Left renal pelvis (tissue), 4 donors: ENCODE results near the gene FSTL4. TPM values are rescaled to one million over a fixed set of nuclear protein-coding genes. Genes with fewer than 3 reads are reported as not detected.

ENCODE experiments used
- DNase-seq, 4 donors: peaks; one replicate each; pipeline ENCODE4 v3.0.0-alpha.2; 2013; ENCODE audit warnings: low read depth in 4 of 4, low spot score in 3 of 4
- polyA plus RNA-seq, 4 donors: library from polyadenylated mRNA; unstranded; fragments of 120-200 nt; gene quantifications; one replicate each; pipeline ENCODE4 v1.2.1, GENCODE V29; 2013; ENCODE audit not compliant: insufficient read length in 4 of 4

The FSTL4 gene
- polyA plus RNA-seq, 4 donors, result 0.67 to 1.2 (median 0.79) TPM; not detected in 1

- DNase-seq, result no peak
Observed at GRCh38 chr5:133253671-133254070, 358.7 kb downstream of the FSTL4 start.

GRCh38 chr5:133253070-133253469, 359.3 kb downstream of the FSTL4 start:
- DNase-seq, result no peak

GRCh38 chr5:133252133-133252480, 360.2 kb downstream of the FSTL4 start:
- no peak for DNase-seq

GRCh38 chr5:133251296-133252132, 360.8 kb downstream of the FSTL4 start:
- no peak for DNase-seq

- no peak for DNase-seq
Observed at GRCh38 chr5:133250527-133250926, 361.8 kb downstream of the FSTL4 start.

GRCh38 chr5:133249593-133249992, 362.7 kb downstream of the FSTL4 start:
- no peak for DNase-seq

GRCh38 chr5:133247881-133248624, 364.3 kb downstream of the FSTL4 start:
- no peak for DNase-seq

- no peak for DNase-seq
Observed at GRCh38 chr5:133247151-133247709, 365.1 kb downstream of the FSTL4 start.

- no peak for DNase-seq
Observed at GRCh38 chr5:133246376-133247150, 365.8 kb downstream of the FSTL4 start.

GRCh38 chr5:133246053-133246370, 366.3 kb downstream of the FSTL4 start:
- no peak for DNase-seq

- DNase-seq, result no peak
Observed at GRCh38 chr5:133245191-133246052, 366.9 kb downstream of the FSTL4 start.

- DNase-seq, result no peak
Observed at GRCh38 chr5:133244242-133244641, 368.1 kb downstream of the FSTL4 start.

- no peak for DNase-seq
Observed at GRCh38 chr5:133243196-133243595, 369.1 kb downstream of the FSTL4 start.

GRCh38 chr5:133242221-133242835, 370.0 kb downstream of the FSTL4 start:
- DNase-seq, result no peak

- DNase-seq, result no peak
Observed at GRCh38 chr5:133241179-133242092, 370.9 kb downstream of the FSTL4 start.

- no peak for DNase-seq
Observed at GRCh38 chr5:133240425-133241091, 371.8 kb downstream of the FSTL4 start.

GRCh38 chr5:133238426-133239205, 373.7 kb downstream of the FSTL4 start:
- DNase-seq, result no peak
